ENCODE measurements around the gene LILRA5.
"Not testable (repeated sequence)": the region's sequence is repeated elsewhere in the genome, so short reads cannot be mapped to it uniquely, and the experiment has no call there.

Gene LILRA5

GRCh38 chr19:54271587-54271986, 41.4 kb downstream of the LILRA5 start:
- H3K4me3 ChIP-seq (ENCODE audit: low read depth, low read length); H3K36me3 ChIP-seq (ENCODE audit: control insufficient read depth, insufficient read depth, low read length); H3K9ac ChIP-seq (ENCODE audit: low read depth, low read length); H3K4me1 ChIP-seq (ENCODE audit: control insufficient read depth, insufficient read depth, low read length); H3K27me3 ChIP-seq (ENCODE audit: control insufficient read depth, insufficient read depth, low read length); H3K27ac ChIP-seq (ENCODE audit: low read depth, low read length); H3K9me3 ChIP-seq (ENCODE audit: control insufficient read depth, insufficient read depth, low read length): not testable (repeated sequence)

GRCh38 chr19:54271106-54271505, 41.9 kb downstream of the LILRA5 start:
- Histone ChIP-seq H3K27ac (ENCODE audit: low read depth, low read length) (no peak overlapping the region), H3K27me3 (ENCODE audit: control insufficient read depth, insufficient read depth, low read length) (no peaks in the 10 kb centered on the region; the same call in 1 of the 2 replicates), H3K4me1 (ENCODE audit: control insufficient read depth, insufficient read depth, low read length) (no peaks in the 10 kb centered on the region), H3K36me3 (ENCODE audit: control insufficient read depth, insufficient read depth, low read length) (no peaks in the 10 kb centered on the region), H3K4me3 (ENCODE audit: low read depth, low read length) (no peak overlapping the region), H3K9me3 (ENCODE audit: control insufficient read depth, insufficient read depth, low read length) (no peaks in the 10 kb centered on the region), H3K9ac (ENCODE audit: low read depth, low read length) (no peak overlapping the region)

- H3K36me3 ChIP-seq (ENCODE audit: control insufficient read depth, insufficient read depth, low read length) = no peaks in the 10 kb centered on the region
- H3K9ac ChIP-seq (ENCODE audit: low read depth, low read length) = no peak overlapping the region
- H3K9me3 ChIP-seq (ENCODE audit: control insufficient read depth, insufficient read depth, low read length) = no peaks in the 10 kb centered on the region
- H3K4me3 ChIP-seq (ENCODE audit: low read depth, low read length) = no peak overlapping the region
- no peaks in the 10 kb centered on the region; the same call in 1 of the 2 replicates for H3K27me3 ChIP-seq (ENCODE audit: control insufficient read depth, insufficient read depth, low read length)
- no peak overlapping the region for H3K27ac ChIP-seq (ENCODE audit: low read depth, low read length)
- H3K4me1 ChIP-seq (ENCODE audit: control insufficient read depth, insufficient read depth, low read length) = no peaks in the 10 kb centered on the region
Measured at GRCh38 chr19:54268936-54269335, 44.0 kb downstream of the LILRA5 start.

- Histone ChIP-seq H3K36me3 (ENCODE audit: control insufficient read depth, insufficient read depth, low read length) (no peaks in the 10 kb centered on the region), H3K27me3 (ENCODE audit: control insufficient read depth, insufficient read depth, low read length) (no peaks in the 10 kb centered on the region; the same call in none of the 2 replicates), H3K4me1 (ENCODE audit: control insufficient read depth, insufficient read depth, low read length) (no peaks in the 10 kb centered on the region)
Measured at GRCh38 chr19:54266133-54266532, 46.8 kb downstream of the LILRA5 start.

GRCh38 chr19:54262470-54262869, 50.5 kb downstream of the LILRA5 start:
- Histone ChIP-seq H3K9ac (ENCODE audit: low read depth, low read length) (no peak overlapping the region), H3K9me3 (ENCODE audit: control insufficient read depth, insufficient read depth, low read length) (no peaks in the 10 kb centered on the region), H3K4me3 (ENCODE audit: low read depth, low read length) (no peak overlapping the region), H3K4me1 (ENCODE audit: control insufficient read depth, insufficient read depth, low read length) (no peaks in the 10 kb centered on the region), H3K27me3 (ENCODE audit: control insufficient read depth, insufficient read depth, low read length) (no peaks in the 10 kb centered on the region; the same call in 1 of the 2 replicates), H3K36me3 (ENCODE audit: control insufficient read depth, insufficient read depth, low read length) (no peaks in the 10 kb centered on the region), H3K27ac (ENCODE audit: low read depth, low read length) (no peak overlapping the region)

More at GRCh38 chr19:54266133-54266532, 46.8 kb downstream of the LILRA5 start:
- Histone ChIP-seq H3K9me3 (ENCODE audit: control insufficient read depth, insufficient read depth, low read length) (no peaks in the 10 kb centered on the region), H3K4me3 (ENCODE audit: low read depth, low read length) (no peak overlapping the region), H3K27ac (ENCODE audit: low read depth, low read length) (no peak overlapping the region), H3K9ac (ENCODE audit: low read depth, low read length) (no peak overlapping the region)

- Histone ChIP-seq H3K36me3 (ENCODE audit: control insufficient read depth, insufficient read depth, low read length) (no peaks in the 10 kb centered on the region), H3K27ac (ENCODE audit: low read depth, low read length) (no peak overlapping the region), H3K4me3 (ENCODE audit: low read depth, low read length) (no peak overlapping the region), H3K9ac (ENCODE audit: low read depth, low read length) (no peak overlapping the region), H3K27me3 (ENCODE audit: control insufficient read depth, insufficient read depth, low read length) (no peaks in the 10 kb centered on the region; the same call in 1 of the 2 replicates), H3K4me1 (ENCODE audit: control insufficient read depth, insufficient read depth, low read length) (no peaks in the 10 kb centered on the region), H3K9me3 (ENCODE audit: control insufficient read depth, insufficient read depth, low read length) (no peaks in the 10 kb centered on the region)
Measured at GRCh38 chr19:54262066-54262465, 50.9 kb downstream of the LILRA5 start.

GRCh38 chr19:54257116-54257480, 55.9 kb downstream of the LILRA5 start, which contains the start of gene LILRB5:
Gene LILRB5, minus strand, starts transcription at chr19:54257273. Its CDS starts 80 bp downstream, at chr19:54257193.
- Histone ChIP-seq H3K9ac (ENCODE audit: low read depth, low read length) (no peak within 1 kb of the TSS), H3K27ac (ENCODE audit: low read depth, low read length) (no peak within 1 kb of the TSS), H3K4me1 (ENCODE audit: control insufficient read depth, insufficient read depth, low read length) (peaks cover 7% of the 10 kb centered on the region; the same call in 1 of the 2 replicates), H3K9me3 (ENCODE audit: control insufficient read depth, insufficient read depth, low read length) (no peaks in the 10 kb centered on the region), H3K4me3 (ENCODE audit: low read depth, low read length) (no peak within 1 kb of the TSS), H3K27me3 (ENCODE audit: control insufficient read depth, insufficient read depth, low read length) (no peaks in the 10 kb centered on the region; the same call in 1 of the 2 replicates), H3K36me3 (ENCODE audit: control insufficient read depth, insufficient read depth, low read length) (no peaks in the 10 kb centered on the region)
